GM18498 (cell line): ENCODE results near the gene MINDY4.

Source experiments
- ATAC-seq: cut with Tn5 transposase; IDR thresholded peaks from one replicate; pipeline ENCODE4 v1.9.1; 2021; ENCODE audit warnings: mild to moderate bottlenecking, moderate library complexity; ENCODE audit not compliant: unreplicated experiment

Gene MINDY4

GRCh38 chr7:30899066-30899465 is 127.8 kb downstream of the MINDY4 start:
- no peak for ATAC-seq

- no peak for ATAC-seq
Observed at GRCh38 chr7:30899630-30900029, 128.4 kb downstream of the MINDY4 start.

- ATAC-seq, result no peak
Observed at GRCh38 chr7:30900053-30900452, 128.8 kb downstream of the MINDY4 start.

GRCh38 chr7:30900803-30901362 is 129.7 kb downstream of the MINDY4 start:
- no peak for ATAC-seq

GRCh38 chr7:30901856-30902255 is 130.6 kb downstream of the MINDY4 start:
- no peak for ATAC-seq

GRCh38 chr7:30902466-30902865 is 131.2 kb downstream of the MINDY4 start:
- ATAC-seq, result no peak

- no peak for ATAC-seq
Observed at GRCh38 chr7:30903146-30903545, 131.9 kb downstream of the MINDY4 start.

GRCh38 chr7:30904561-30904960 is 133.3 kb downstream of the MINDY4 start:
- no peak for ATAC-seq

- ATAC-seq, result no peak
Observed at GRCh38 chr7:30905078-30906012, 134.1 kb downstream of the MINDY4 start.

- no peak for ATAC-seq
Observed at GRCh38 chr7:30906014-30906413, 134.8 kb downstream of the MINDY4 start.

GRCh38 chr7:30906515-30907240 is 135.5 kb downstream of the MINDY4 start:
- no peak for ATAC-seq

- ATAC-seq, result no peak
Observed at GRCh38 chr7:30907527-30908267, 136.5 kb downstream of the MINDY4 start.

GRCh38 chr7:30908681-30909080 is 137.5 kb downstream of the MINDY4 start:
- no peak for ATAC-seq

GRCh38 chr7:30909431-30909830 is 138.2 kb downstream of the MINDY4 start:
- no peak for ATAC-seq

GRCh38 chr7:30910411-30911073 is 139.3 kb downstream of the MINDY4 start:
- ATAC-seq, result no peak

GRCh38 chr7:30911133-30911532 is 139.9 kb downstream of the MINDY4 start:
- no peak for ATAC-seq

GRCh38 chr7:30911561-30911969 is 140.3 kb downstream of the MINDY4 start, which contains the start of gene AQP1:
Gene AQP1 (plus strand): TSS chr7:30911853. CDS start chr7:30911910, 57 bp downstream.
- no peak for ATAC-seq

GRCh38 chr7:30912021-30912730 is 141.0 kb downstream of the MINDY4 start:
- no peak for ATAC-seq

- no peak for ATAC-seq
Observed at GRCh38 chr7:30912731-30912985, 141.4 kb downstream of the MINDY4 start.
